Liver (tissue), 3 donors: ENCODE data around the gene MAPK1.

Experiments used
- ATF3 ChIP-seq: IDR thresholded peaks from 2 replicates; pipeline ENCODE4 v1.6.1; 2016; ENCODE audit warnings: antibody characterized with exemption
- CTCF ChIP-seq: fragments of 150-350 bp; IDR thresholded peaks from 2 replicates; pipeline ENCODE4 v1.5.1; 2017; ENCODE audit warnings: improper control_type of control experiment, low read depth, low read length; ENCODE audit not compliant: missing input control
- EGR1 ChIP-seq, 2 donors: IDR thresholded peaks; 2 replicates each; pipeline ENCODE4 v1.6.1; 2016 to 2018; ENCODE audit warnings: antibody characterized with exemption in 2 of 2, low read depth in 2 of 2
- GABPA ChIP-seq, 2 donors: IDR thresholded peaks in 1 of 2; conservative IDR thresholded peaks in 1 of 2; 2 replicates each; pipeline ENCODE4 v1.6.1; 2016; ENCODE audit warnings: antibody characterized with exemption in 2 of 2, mild to moderate bottlenecking in 1 of 2, moderate library complexity in 1 of 2
- HNF4G ChIP-seq: IDR thresholded peaks from 2 replicates; pipeline ENCODE4 v1.6.1; 2016; ENCODE audit warnings: antibody characterized with exemption
- JUND ChIP-seq, 2 donors: IDR thresholded peaks; 2 replicates each; pipeline ENCODE4 v1.6.1; 2016; ENCODE audit warnings: antibody characterized with exemption in 2 of 2
- MAX ChIP-seq: IDR thresholded peaks from 2 replicates; pipeline ENCODE4 v1.6.1; 2016; ENCODE audit warnings: antibody characterized with exemption
- NR2F2 ChIP-seq: IDR thresholded peaks from 2 replicates; pipeline ENCODE4 v1.6.1; 2016; ENCODE audit warnings: antibody characterized with exemption
- RAD21 ChIP-seq, 2 donors: IDR thresholded peaks; 2 replicates each; pipeline ENCODE4 v1.6.1; 2016; ENCODE audit warnings: antibody characterized with exemption in 2 of 2, mild to moderate bottlenecking in 2 of 2
- REST ChIP-seq: IDR thresholded peaks from 2 replicates; pipeline ENCODE4 v1.6.1; 2016; ENCODE audit warnings: antibody characterized with exemption, mild to moderate bottlenecking
- SP1 ChIP-seq: IDR thresholded peaks from 2 replicates; pipeline ENCODE4 v1.6.1; 2018; ENCODE audit warnings: antibody characterized with exemption, mild to moderate bottlenecking
- TAF1 ChIP-seq: conservative IDR thresholded peaks from 2 replicates; pipeline ENCODE4 v1.6.1; 2016; ENCODE audit warnings: antibody characterized with exemption, mild to moderate bottlenecking
- YY1 ChIP-seq: IDR thresholded peaks from 2 replicates; pipeline ENCODE4 v1.6.1; 2016; ENCODE audit warnings: antibody characterized with exemption, mild to moderate bottlenecking
- ZBTB33 ChIP-seq: IDR thresholded peaks from 2 replicates; pipeline ENCODE4 v1.6.1; 2016; ENCODE audit warnings: antibody characterized with exemption
- donor health status: healthy.
- donor health status: healthy.

- TF ChIP-seq CTCF (no peak), SP1 (no peak), EGR1 (IDR thresholded peaks at IDR 0.05; ENCODE audit: low read depth in 2 of 2) (no peak), YY1 (no peak), REST (no peak), NR2F2 (no peak), RAD21 (IDR thresholded peaks at IDR 0.05) (no peak), GABPA (IDR thresholded peaks at IDR 0.05 in 1 of 2, conservative IDR thresholded peaks at IDR 0.05 in 1 of 2) (no peak), MAX (no peak), ATF3 (no peak), JUND (IDR thresholded peaks at IDR 0.05) (no peak), ZBTB33 (no peak), TAF1 (no peak), HNF4G (no peak)
These were observed 14.7 kb upstream of the MAPK1 start for GRCh38 chr22:21881841-21882753.
